A549 (cell line): ENCODE results near the gene PRR19. TPM values are rescaled to one million over a fixed set of nuclear protein-coding genes. Genes with fewer than 3 reads are reported as not detected.
A peak's percentile ranks its signal among the peaks of the same experiment; 100 is the strongest.

Experiments used
- ATAC-seq, 2 experiments: fragments of 200-7000 bp in 1 of 2; fragments of >200 bp in 1 of 2; cut with Nextera tagmentation in 1 of 2; cut with Tn5 transposase in 1 of 2; 3 replicates each; pipeline versions ENCODE4 v1.8.0 to v1.9.1; 2018 to 2020; ENCODE audit warnings: mild to moderate bottlenecking in 1 of 2, moderate library complexity in 1 of 2
- CTCF ChIA-PET: fragments of 300-600 bp; sonication (Branson Sonifier 250); formaldehyde crosslinking; extraction: SDS; loops from one replicate; lab custom pipeline; 2021; ENCODE audit warnings: antibody characterized with exemption, inconsistent platforms; lab: Yijun Ruan, JAX
- POLR2A ChIA-PET: fragments of 350-600 bp; formaldehyde crosslinking; extraction: SDS; loops from one replicate; lab custom pipeline; 2021; ENCODE audit warnings: antibody characterized with exemption, inconsistent platforms; lab: Yijun Ruan, JAX
- DNase-seq, 2 experiments: peaks; one replicate each; pipeline versions ENCODE4 v3.0.0 to v3.0.0-alpha.2; 2011 to 2016; ENCODE audit warnings: low read depth in 1 of 2, low spot score in 1 of 2
- FAIRE-seq: peaks from 2 replicates; lab custom pipeline; 2011; peaks lifted over from hg19 to GRCh38; lab: Jason Lieb, UNC
- H3K27ac ChIP-seq, 2 experiments: fragments of >200 bp; sonication (Bioruptor Twin); formaldehyde crosslinking; 3 replicates each; pipeline ENCODE4 v1.5.1; 2016 to 2017
- H3K4me1 ChIP-seq: fragments of >200 bp; sonication (Bioruptor Twin); formaldehyde crosslinking; 3 replicates; pipeline ENCODE4 v1.6.1; 2016
- H3K4me2 ChIP-seq: fragments of >200 bp; sonication (Bioruptor Twin); formaldehyde crosslinking; 3 replicates; pipeline ENCODE4 v1.6.1; 2016
- H3K4me3 ChIP-seq: fragments of >200 bp; sonication (Bioruptor Twin); formaldehyde crosslinking; 3 replicates; pipeline ENCODE4 v1.5.1; 2016
- H3K9me3 ChIP-seq: fragments of >200 bp; sonication (Bioruptor Twin); formaldehyde crosslinking; 3 replicates; pipeline ENCODE4 v1.6.1; 2016
- ATOH8 ChIP-seq: fragments of 250-450 bp; sonication (Bioruptor Pico); IDR thresholded peaks from 2 replicates; pipeline ENCODE4 v1.5.0; 2020; ENCODE audit warnings: low read depth, mild to moderate bottlenecking, moderate library complexity
- BHLHE40 ChIP-seq: IDR thresholded peaks from 2 replicates; pipeline ENCODE4 v1.6.1; 2012; ENCODE audit warnings: low read depth, low read length, inconsistent platforms
- CEBPB ChIP-seq, 2 experiments: fragments of >200 bp in 1 of 2; sonication (Bioruptor Twin) in 1 of 2; formaldehyde crosslinking in 1 of 2; IDR thresholded peaks; 2 replicates each; pipeline ENCODE4 v1.6.1; 2012 to 2016
- CHD2 ChIP-seq: fragments of 150-350 bp; IDR thresholded peaks from 2 replicates; pipeline ENCODE4 v1.6.1; 2014; ENCODE audit warnings: low read length; ENCODE audit not compliant: partially characterized antibody
- CTCF ChIP-seq: fragments of >200 bp; sonication (Bioruptor Twin); formaldehyde crosslinking; IDR thresholded peaks from 3 replicates; pipeline ENCODE4 v1.5.1; 2016
- E2F6 ChIP-seq: IDR thresholded peaks from 2 replicates; pipeline ENCODE4 v1.6.1; 2012; ENCODE audit warnings: low read depth, borderline replicate concordance
- EHF ChIP-seq: fragments of 250-450 bp; sonication (Bioruptor Pico); IDR thresholded peaks from 2 replicates; pipeline ENCODE4 v1.5.0; 2020; ENCODE audit warnings: mild to moderate bottlenecking
- EP300 ChIP-seq, 2 experiments: fragments of >200 bp; sonication (Bioruptor Twin); formaldehyde crosslinking; IDR thresholded peaks; 2 replicates in 1 of 2; 3 replicates in 1 of 2; pipeline ENCODE4 v1.6.1; 2016 to 2017
- ESRRA ChIP-seq: fragments of 150-350 bp; IDR thresholded peaks from 2 replicates; pipeline ENCODE4 v1.6.1; 2014; ENCODE audit warnings: mild to moderate bottlenecking, low read length, borderline replicate concordance
- FOSB ChIP-seq: fragments of 250-450 bp; sonication (Bioruptor Pico); IDR thresholded peaks from 2 replicates; pipeline ENCODE4 v1.5.0; 2020; ENCODE audit warnings: mild to moderate bottlenecking, moderate library complexity
- FOSL2 ChIP-seq, 2 experiments: fragments of 450-650 bp in 1 of 2; fragments of >200 bp in 1 of 2; sonication (Bioruptor Twin) in 1 of 2; formaldehyde crosslinking; IDR thresholded peaks; 2 replicates each; pipeline versions ENCODE4 v1.5.0 to v1.6.1; 2016 to 2020; ENCODE audit warnings: mild to moderate bottlenecking in 1 of 2, moderate library complexity in 1 of 2
- FOXS1 ChIP-seq: fragments of 250-450 bp; sonication (Bioruptor Pico); IDR thresholded peaks from 2 replicates; pipeline ENCODE4 v1.5.0; 2020; ENCODE audit warnings: mild to moderate bottlenecking, moderate library complexity
- HDAC2 ChIP-seq: fragments of 200-600 bp; sonication (generic); IDR thresholded peaks from 2 replicates; pipeline ENCODE4 v1.6.1; 2016
- HEYL ChIP-seq: fragments of 250-450 bp; sonication (Bioruptor Pico); IDR thresholded peaks from 2 replicates; pipeline ENCODE4 v1.8.0; 2021; ENCODE audit warnings: mild to moderate bottlenecking, moderate library complexity
- HMGXB4 ChIP-seq: fragments of 250-450 bp; sonication (Bioruptor Pico); IDR thresholded peaks from 2 replicates; pipeline ENCODE4 v1.5.0; 2021; ENCODE audit warnings: mild to moderate bottlenecking, moderate library complexity, borderline replicate concordance
- HOXA7 ChIP-seq: fragments of 250-450 bp; sonication (Bioruptor Pico); IDR thresholded peaks from 2 replicates; pipeline ENCODE4 v1.5.0; 2020; ENCODE audit warnings: mild to moderate bottlenecking, moderate library complexity
- HOXB13 ChIP-seq: fragments of 250-450 bp; sonication (Bioruptor Pico); IDR thresholded peaks from 2 replicates; pipeline ENCODE4 v1.5.0; 2020; ENCODE audit warnings: low read depth, mild to moderate bottlenecking, moderate library complexity
- JUN ChIP-seq, 2 experiments: fragments of >200 bp; sonication (Bioruptor Twin); formaldehyde crosslinking; IDR thresholded peaks; 2 replicates in 1 of 2; 3 replicates in 1 of 2; pipeline ENCODE4 v1.6.1; 2016 to 2017
- KDM1A ChIP-seq: fragments of 200-600 bp; sonication (generic); IDR thresholded peaks from 2 replicates; pipeline ENCODE4 v1.6.1; 2016; ENCODE audit warnings: low read depth, mild to moderate bottlenecking
- MAZ ChIP-seq: fragments of 150-350 bp; IDR thresholded peaks from 2 replicates; pipeline ENCODE4 v1.6.1; 2014; ENCODE audit warnings: antibody characterized with exemption, low read depth, low read length, borderline replicate concordance
- NFE2L2 ChIP-seq: fragments of 150-350 bp; conservative IDR thresholded peaks from 2 replicates; pipeline ENCODE4 v1.6.1; 2014; ENCODE audit warnings: low read length
- NR3C1 ChIP-seq: fragments of >200 bp; sonication (Bioruptor Twin); formaldehyde crosslinking; IDR thresholded peaks from 3 replicates; pipeline ENCODE4 v1.6.1; 2017
- POLR2A ChIP-seq: IDR thresholded peaks from 2 replicates; pipeline ENCODE4 v1.6.1; 2012; ENCODE audit warnings: mild to moderate bottlenecking, low read length
- RARB ChIP-seq: fragments of 250-450 bp; sonication (Bioruptor Pico); IDR thresholded peaks from 2 replicates; pipeline ENCODE4 v1.8.0; 2021; ENCODE audit warnings: mild to moderate bottlenecking, moderate library complexity
- RFX5 ChIP-seq: fragments of 450-650 bp; IDR thresholded peaks from 2 replicates; pipeline ENCODE4 v1.7.1; 2014; ENCODE audit warnings: antibody characterized with exemption, mild to moderate bottlenecking, moderate library complexity
- RNF2 ChIP-seq: fragments of 200-600 bp; sonication (generic); IDR thresholded peaks from 2 replicates; pipeline ENCODE4 v1.6.1; 2016; ENCODE audit warnings: low read depth, mild to moderate bottlenecking, antibody characterized with exemption, moderate library complexity, borderline replicate concordance
- USF2 ChIP-seq: fragments of 450-650 bp; IDR thresholded peaks from 2 replicates; pipeline ENCODE4 v1.6.1; 2014; ENCODE audit warnings: antibody characterized with exemption
- ZFP36 ChIP-seq: fragments of 450-650 bp; IDR thresholded peaks from 2 replicates; pipeline ENCODE4 v1.6.1; 2014; ENCODE audit warnings: borderline replicate concordance; ENCODE audit not compliant: partially characterized antibody
- ZNF302 ChIP-seq: fragments of 250-450 bp; sonication (Bioruptor Pico); IDR thresholded peaks from 2 replicates; pipeline ENCODE4 v1.9.0; 2021; ENCODE audit warnings: inconsistent platforms, mild to moderate bottlenecking, moderate library complexity
- ZSCAN20 ChIP-seq: fragments of 250-450 bp; sonication (Bioruptor Pico); IDR thresholded peaks from 2 replicates; pipeline ENCODE4 v1.8.0; 2022; ENCODE audit warnings: mild to moderate bottlenecking, moderate library complexity
- WGBS: methylation state at CpG from one replicate; pipeline ENCODE4 v1.1.6; 2017; ENCODE audit errors: missing lambda C conversion rate; 5-methylcytosine and 5-hydroxymethylcytosine counted together
- polyA plus RNA-seq, 4 experiments: library from polyadenylated mRNA; depleted of rRNA in 3 of 4; stranded (reverse); fragments of >200 nt; fragmentation: RNase III in 1 of 4; extraction: RNeasy Plus Mini Kit Qiagen cat#74134 plus additional on column Dnase treatment in 1 of 4; gene quantifications; 2 replicates in 3 of 4; 3 replicates in 1 of 4; pipeline ENCODE4 v1.2.3, GENCODE V29; 2011 to 2017

PRR19 gene
- polyA plus RNA-seq, 2 of the 4 experiments (the other 2 are of a cell fraction): 1.1 to 4.5 TPM

GRCh38 chr19:42254850-42255765 is 46.8 kb upstream of the PRR19 start, which contains the start of gene ERF (continued):
- no peak for TF ChIP-seq EHF (CRISPR knock-in tag)

- WGBS: 6% methylated on average over 35 of the region's 38 CpGs
- peak; percentile 80 to 84 for DNase-seq
- ChIA-PET CTCF (interaction anchor here (0.6 to 5.4 kb wide), 14 partner anchors 9 to 165 kb away, joined by 3 to 82 read pairs (median 4); partner anchors contain the start of genes GSK3A, PAFAH1B3 and POU2F2), POLR2A (interaction anchor here (0.7 to 2.1 kb wide), 7 partner anchors 10 to 180 kb away, joined by 3 to 17 read pairs (median 3); partner anchors contain the start of genes GSK3A and ZNF574)
- no peaks in the 10 kb centered on the region for H3K9me3 ChIP-seq
- H3K27ac ChIP-seq: peak overlapping the region; percentile 94 to 96
- H3K4me3 ChIP-seq: peak overlapping the region; percentile 94
- peak; percentile 91 for FAIRE-seq
- H3K4me1 ChIP-seq: peaks cover 37% of the 10 kb centered on the region
- peak overlapping the region; percentile 92 for H3K4me2 ChIP-seq
- peak; percentile 37 to 61 for ATAC-seq
- TF ChIP-seq EHF (CRISPR knock-in tag): no peak
- no peak for TF ChIP-seq BHLHE40
- no peak for TF ChIP-seq MAZ
- peak in 1 of 2 experiments; percentile 65; a peak in 2 of 4 replicates for TF ChIP-seq CEBPB (IDR thresholded peaks at IDR 0.05)
- TF ChIP-seq CHD2: no peak
- no peak for TF ChIP-seq HOXB13 (CRISPR knock-in tag)
- peak; percentile 29; the same call in 1 of the 2 replicates for TF ChIP-seq POLR2A
- TF ChIP-seq KDM1A: no peak
- no peak for TF ChIP-seq RNF2
- no peak for TF ChIP-seq HDAC2
- no peak for TF ChIP-seq ZFP36
- TF ChIP-seq FOSL2 (IDR thresholded peaks at IDR 0.05): no peak
- no peak for TF ChIP-seq FOSL2 (CRISPR knock-in tag; IDR thresholded peaks at IDR 0.05)
- peak; percentile 31 to 33; a peak in 3 of 5 replicates for TF ChIP-seq JUN (IDR thresholded peaks at IDR 0.05)
- TF ChIP-seq ESRRA: no peak
- no peak for TF ChIP-seq ATOH8 (CRISPR knock-in tag)
- no peak for TF ChIP-seq USF2
- TF ChIP-seq ZSCAN20 (CRISPR knock-in tag): no peak
- TF ChIP-seq FOXS1: no peak
- no peak for TF ChIP-seq NFE2L2
- TF ChIP-seq NR3C1: no peak
- no peak for TF ChIP-seq RARB
- TF ChIP-seq RFX5: no peak; the same call in 1 of the 2 replicates
- TF ChIP-seq ZNF302 (CRISPR knock-in tag): no peak
- TF ChIP-seq CTCF: no peak
- no peak for TF ChIP-seq EP300 (IDR thresholded peaks at IDR 0.05)
- no peak for TF ChIP-seq HMGXB4 (CRISPR knock-in tag)
- TF ChIP-seq HOXA7 (CRISPR knock-in tag): no peak
- TF ChIP-seq E2F6: no peak
- TF ChIP-seq FOSB: no peak
- no peak for TF ChIP-seq HEYL (CRISPR knock-in tag)
Observed at GRCh38 chr19:42255766-42256745, 45.9 kb upstream of the PRR19 start.
